ENCODE data around the gene RHBG.

- TF ChIP-seq POLR2A (IDR thresholded peaks at IDR 0.05) = no peak
- TF ChIP-seq, protein P1, sequence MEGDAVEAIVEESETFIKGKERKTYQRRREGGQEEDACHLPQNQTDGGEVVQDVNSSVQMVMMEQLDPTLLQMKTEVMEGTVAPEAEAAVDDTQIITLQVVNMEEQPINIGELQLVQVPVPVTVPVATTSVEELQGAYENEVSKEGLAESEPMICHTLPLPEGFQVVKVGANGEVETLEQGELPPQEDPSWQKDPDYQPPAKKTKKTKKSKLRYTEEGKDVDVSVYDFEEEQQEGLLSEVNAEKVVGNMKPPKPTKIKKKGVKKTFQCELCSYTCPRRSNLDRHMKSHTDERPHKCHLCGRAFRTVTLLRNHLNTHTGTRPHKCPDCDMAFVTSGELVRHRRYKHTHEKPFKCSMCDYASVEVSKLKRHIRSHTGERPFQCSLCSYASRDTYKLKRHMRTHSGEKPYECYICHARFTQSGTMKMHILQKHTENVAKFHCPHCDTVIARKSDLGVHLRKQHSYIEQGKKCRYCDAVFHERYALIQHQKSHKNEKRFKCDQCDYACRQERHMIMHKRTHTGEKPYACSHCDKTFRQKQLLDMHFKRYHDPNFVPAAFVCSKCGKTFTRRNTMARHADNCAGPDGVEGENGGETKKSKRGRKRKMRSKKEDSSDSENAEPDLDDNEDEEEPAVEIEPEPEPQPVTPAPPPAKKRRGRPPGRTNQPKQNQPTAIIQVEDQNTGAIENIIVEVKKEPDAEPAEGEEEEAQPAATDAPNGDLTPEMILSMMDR (IDR thresholded peaks at IDR 0.05) = no peak
Measured at GRCh38 chr1:156431769-156432668, 63.0 kb downstream of the RHBG start.
